Measurements from ENCODE around the gene RDH14. TPM values are rescaled to one million over a fixed set of nuclear protein-coding genes. Genes with fewer than 3 reads are reported as not detected.

The RDH14 gene
- total RNA-seq, 1 experiment from 2014 or later: 15.4 TPM

Other genes with a start within 250 kb of the RDH14 start
- gene NT5C1B, start 28.9 kb upstream of the RDH14 start, total RNA-seq (2021; ENCODE audit: unreplicated experiment): not detected